Panc1 (cell line): Measurements from ENCODE around the gene HIGD2A. TPM values are rescaled to one million over a fixed set of nuclear protein-coding genes. Genes with fewer than 3 reads are reported as not detected.
A peak's percentile ranks its signal among the peaks of the same experiment; 100 is the strongest.

Experiments used
- ATAC-seq: fragments of 200-7000 bp; cut with Tn5 transposase; 2 replicates; pipeline ENCODE4 v1.9.1; 2020; ENCODE audit warnings: mild to moderate bottlenecking, moderate library complexity
- BruUV-seq: library from RNA; stranded (reverse); fragments of 400-500 nt; replicated peaks from 2 replicates; lab custom pipeline; 2021; lab: Mats Ljungman, UMichigan
- CTCF ChIA-PET: fragments of 300-600 bp; sonication (Branson Sonifier 250); formaldehyde crosslinking; loops from one replicate; lab custom pipeline; 2022; ENCODE audit warnings: antibody characterized with exemption; lab: Charles Lee
- POLR2A ChIA-PET: fragments of 300-600 bp; sonication (Branson Sonifier 250); formaldehyde crosslinking; loops from one replicate; lab custom pipeline; 2022; ENCODE audit warnings: antibody characterized with exemption; lab: Charles Lee
- DNase-seq: peaks from one replicate; pipeline ENCODE4 v3.0.0-alpha.2; 2010; ENCODE audit warnings: low read depth, low spot score
- H3K27ac ChIP-seq: 2 replicates; pipeline ENCODE4 v1.5.1; 2011; ENCODE audit warnings: mild to moderate bottlenecking, low read length, inconsistent platforms
- H3K27me3 ChIP-seq: fragments of 200-500 bp; sonication (Bioruptor generic); 2 replicates; pipeline ENCODE4 v1.6.0; 2014; ENCODE audit warnings: low read length, inconsistent platforms; ENCODE audit not compliant: control insufficient read depth, insufficient read depth
- H3K36me3 ChIP-seq: fragments of 200-500 bp; sonication (Bioruptor generic); 2 replicates; pipeline ENCODE4 v1.5.1; 2014; ENCODE audit warnings: inconsistent platforms, mild to moderate bottlenecking, low read length, moderate library complexity; ENCODE audit not compliant: control insufficient read depth, insufficient read depth
- H3K4me1 ChIP-seq: 2 replicates; pipeline ENCODE4 v1.5.1; 2011; ENCODE audit warnings: inconsistent platforms, mild to moderate bottlenecking, low read length, moderate library complexity; ENCODE audit not compliant: control insufficient read depth, insufficient read depth
- H3K4me3 ChIP-seq, 2 experiments: 2 replicates each; pipeline ENCODE4 v1.5.1; 2011 to 2012; ENCODE audit warnings: low read depth in 2 of 2, low read length in 2 of 2, mild to moderate bottlenecking in 2 of 2, inconsistent platforms in 1 of 2, moderate library complexity in 1 of 2
- H3K9me3 ChIP-seq: fragments of 200-500 bp; sonication (Bioruptor generic); 2 replicates; pipeline ENCODE4 v1.5.1; 2014; ENCODE audit warnings: low read depth, mild to moderate bottlenecking, inconsistent platforms, low read length, moderate library complexity; ENCODE audit not compliant: control insufficient read depth, insufficient read depth
- CTCF ChIP-seq: fragments of 450-650 bp; IDR thresholded peaks from 2 replicates; pipeline ENCODE4 v1.5.1; 2017; ENCODE audit warnings: mild to moderate bottlenecking
- POLR2AphosphoS5 ChIP-seq: IDR thresholded peaks from 2 replicates; pipeline ENCODE4 v1.6.1; 2012; ENCODE audit warnings: mild to moderate bottlenecking, low read depth, low read length, moderate library complexity
- REST ChIP-seq, 2 experiments: IDR thresholded peaks; 2 replicates each; pipeline ENCODE4 v1.6.1; 2011 to 2012; ENCODE audit warnings: low read depth in 2 of 2, control low read depth in 1 of 2, low read length in 1 of 2, mild to moderate bottlenecking in 1 of 2, moderate library complexity in 1 of 2; ENCODE audit not compliant: insufficient read depth in 1 of 2
- SIN3A ChIP-seq: IDR thresholded peaks from 2 replicates; pipeline ENCODE4 v1.6.1; 2012; ENCODE audit warnings: low read depth, mild to moderate bottlenecking, low read length, moderate library complexity, borderline replicate concordance; ENCODE audit not compliant: insufficient read depth
- TCF7L2 ChIP-seq: IDR thresholded peaks from 2 replicates; pipeline ENCODE4 v1.6.1; 2011; ENCODE audit warnings: mild to moderate bottlenecking, low read depth, low read length, inconsistent platforms
- in situ Hi-C: cut with HindIII; loops from 2 replicates; pipeline ENCODE4 v1.10.0; 2016; ENCODE audit warnings: low sequenced_read_pairs, low pct_unique_long_range_greater_than_20kb
- intact Hi-C: fragments of 100-400 bp; cut with micrococcal nuclease; formaldehyde crosslinking; loops from one replicate; pipeline ENCODE4 v1.10.0; 2022; ENCODE audit not compliant: unreplicated experiment
- total RNA-seq: library from RNA; stranded (reverse); gene quantifications from one replicate; pipeline ENCODE4 v1.2.1, GENCODE V29; 2021; ENCODE audit not compliant: unreplicated experiment

HIGD2A gene
- total RNA-seq, 1 experiment from 2014 or later = 162 TPM

DNA sequence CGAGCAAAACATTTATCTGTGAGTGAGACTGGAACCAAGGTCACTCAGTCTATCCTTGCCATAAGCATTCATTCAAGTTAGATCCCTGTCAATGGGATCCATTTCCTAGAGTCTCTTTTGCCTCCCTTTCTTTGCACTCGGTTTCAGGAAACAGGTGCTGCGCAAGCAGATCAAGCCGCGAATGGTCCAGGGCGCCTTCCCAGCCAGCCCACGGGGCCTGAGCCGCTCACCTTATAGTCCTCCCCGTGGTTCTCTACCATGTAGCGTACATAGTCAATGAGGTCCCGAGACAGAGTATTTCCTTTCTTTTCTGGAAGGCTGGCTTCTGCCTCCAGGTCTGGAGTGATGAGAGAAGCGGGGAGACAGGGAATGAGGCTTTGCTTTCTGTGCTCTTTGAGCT is 3.6 kb upstream of the HIGD2A start:
- ChIA-PET CTCF (no interaction called here), POLR2A (interaction anchor here (1.0 kb wide), 1 partner anchor 23 kb away, joined by 3 read pairs; the partner anchor contains the start of gene KIAA1191)
- Histone ChIP-seq H3K4me1 (peaks cover 17% of the 10 kb centered on the region), H3K9me3 (no peaks in the 10 kb centered on the region), H3K4me3 (no peak overlapping the region), H3K27me3 (no peaks in the 10 kb centered on the region), H3K36me3 (peaks cover 32% of the 10 kb centered on the region), H3K27ac (no peak overlapping the region)
- no peak for TF ChIP-seq CTCF
- DNase-seq = no peak
- in situ Hi-C loops = no loop called here
- intact Hi-C loops = no loop called here
- BruUV-seq = no TSS peak
- no peak for ATAC-seq

GRCh38 chr5:176386491-176386890 is 2.1 kb upstream of the HIGD2A start:
- Histone ChIP-seq H3K27ac (no peak overlapping the region), H3K4me3 (peak overlapping the region; percentile 76 to 94; a peak in 3 of 4 replicates), H3K36me3 (peaks cover 32% of the 10 kb centered on the region), H3K27me3 (no peaks in the 10 kb centered on the region), H3K9me3 (no peaks in the 10 kb centered on the region), H3K4me1 (peaks cover 17% of the 10 kb centered on the region)
- POLR2A ChIA-PET = no interaction called here
- intact Hi-C loops = no loop called here
- TF ChIP-seq SIN3A (no peak), REST (IDR thresholded peaks at IDR 0.05; ENCODE audit: insufficient read depth in 1 of 2, low read depth in 2 of 2, low read length in 1 of 2) (no peak), TCF7L2 (no peak), POLR2AphosphoS5 (no peak), CTCF (no peak)
- no TSS peak for BruUV-seq
- DNase-seq = no peak
- in situ Hi-C loops = no loop called here
- no peak for ATAC-seq
- CTCF ChIA-PET = no interaction called here
